ENCODE measurements around the gene CLINT1.

Gene CLINT1

DNA sequence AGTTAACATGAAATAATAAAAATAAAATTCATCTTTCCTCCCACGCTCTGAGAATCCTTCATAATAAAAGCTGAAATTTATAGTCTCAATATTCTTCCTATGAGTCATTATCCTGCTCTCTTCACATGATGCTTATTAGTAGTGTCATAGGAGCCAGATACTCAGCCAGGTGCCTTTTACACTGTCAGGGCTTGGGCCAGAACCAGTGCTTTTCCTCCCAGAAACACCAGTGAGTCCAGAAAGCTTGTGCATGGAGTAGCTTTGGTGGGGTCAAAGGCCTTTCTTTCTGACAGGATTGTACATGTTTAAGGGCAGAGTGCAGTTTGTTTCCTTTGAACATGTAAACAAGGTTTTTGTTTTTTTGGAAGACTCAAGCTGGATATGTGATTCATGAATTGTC lies 108.6 kb downstream of the CLINT1 start:
- no peak for DNase-seq

DNA sequence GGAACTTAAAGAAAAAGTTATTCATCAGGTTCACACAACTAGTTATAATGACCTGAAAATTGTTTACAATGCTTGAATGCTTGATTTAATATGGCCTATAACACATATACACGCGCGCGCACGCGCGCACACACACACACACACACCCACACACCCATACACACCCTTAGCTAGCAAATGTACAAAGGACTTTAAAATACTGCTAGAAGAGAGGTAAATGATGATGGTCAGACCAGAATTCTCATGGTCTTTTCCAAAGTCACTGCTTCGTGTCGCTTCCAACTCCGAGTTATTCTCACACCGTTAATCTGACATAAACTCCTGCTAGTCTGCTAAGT lies 109.5 kb downstream of the CLINT1 start:
- DNase-seq = no peak

DNA sequence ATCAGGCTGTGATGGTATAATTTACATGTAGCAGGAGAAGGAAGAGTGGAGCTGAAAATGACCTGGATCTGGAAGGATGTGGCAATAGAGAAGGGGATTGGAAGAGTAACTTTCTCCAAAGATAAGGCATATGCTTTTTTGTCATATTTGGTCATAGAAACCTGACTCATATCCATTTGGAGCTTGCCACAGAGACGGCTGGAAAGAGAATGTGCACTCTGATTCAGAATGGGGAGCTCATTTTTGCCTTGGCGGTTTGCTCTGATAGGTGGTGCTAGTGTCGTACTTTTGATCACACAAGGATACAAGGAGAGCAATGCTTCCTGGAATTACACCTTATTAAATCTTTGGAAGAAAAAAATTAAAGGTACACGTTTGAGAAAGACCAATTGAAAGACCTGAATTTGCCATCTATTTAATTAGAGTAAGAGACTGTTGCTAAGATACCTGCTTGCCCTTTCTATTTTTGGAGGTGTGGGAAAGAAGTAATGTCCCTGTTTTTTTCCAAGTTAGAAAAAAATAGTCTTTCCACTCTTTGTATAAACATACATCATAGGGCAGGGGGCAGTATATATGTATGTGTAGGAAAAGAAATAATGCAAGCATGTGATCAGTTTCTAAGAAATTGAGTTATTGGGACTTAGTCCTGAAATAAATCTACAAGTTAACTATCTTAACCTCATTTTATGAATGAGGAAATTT lies 110.0 kb downstream of the CLINT1 start:
- no peak for DNase-seq

DNA sequence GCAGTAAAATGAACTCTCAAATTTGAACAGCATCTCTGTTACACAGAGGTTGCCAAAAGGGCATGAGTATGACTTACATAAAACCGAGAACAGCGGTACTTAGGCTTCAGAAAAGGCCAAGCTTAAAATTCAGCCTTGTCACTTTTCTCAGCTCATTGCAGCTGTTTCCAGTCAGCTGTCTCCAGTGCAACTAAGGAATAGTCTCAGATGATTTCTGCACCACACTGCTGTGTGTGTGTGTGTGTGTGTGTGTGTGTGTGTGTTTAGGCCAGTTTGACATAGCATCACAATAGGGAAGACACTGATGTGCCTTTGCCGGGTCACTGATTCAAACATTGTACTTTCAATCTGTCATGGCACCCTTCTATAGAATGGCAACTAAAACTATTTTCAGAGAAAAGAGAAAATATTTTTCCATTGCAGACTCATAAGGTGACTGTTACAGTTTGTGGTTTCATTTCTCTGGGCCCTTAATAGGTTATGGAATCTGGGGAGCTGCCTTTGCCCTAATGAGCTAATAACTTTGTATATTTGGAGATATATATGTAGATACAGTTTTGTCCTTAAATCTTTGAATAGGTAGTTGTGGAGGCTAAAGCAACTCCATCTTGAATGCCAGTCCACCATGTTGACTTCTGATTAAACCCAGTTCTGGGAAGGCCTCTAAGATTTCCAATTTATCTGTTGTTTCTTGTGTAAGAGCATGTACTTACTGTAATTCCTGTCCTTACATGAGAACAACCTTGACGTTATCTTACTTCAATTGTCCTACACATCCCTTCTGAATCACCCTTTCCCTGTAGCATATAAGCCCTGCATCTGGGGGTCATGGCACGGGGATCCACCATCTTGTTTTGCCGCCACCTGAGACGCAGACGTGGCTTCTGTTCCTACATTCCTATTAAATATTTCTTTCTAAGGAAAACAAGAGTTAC lies 110.9 kb downstream of the CLINT1 start:
- no peak for DNase-seq

DNA sequence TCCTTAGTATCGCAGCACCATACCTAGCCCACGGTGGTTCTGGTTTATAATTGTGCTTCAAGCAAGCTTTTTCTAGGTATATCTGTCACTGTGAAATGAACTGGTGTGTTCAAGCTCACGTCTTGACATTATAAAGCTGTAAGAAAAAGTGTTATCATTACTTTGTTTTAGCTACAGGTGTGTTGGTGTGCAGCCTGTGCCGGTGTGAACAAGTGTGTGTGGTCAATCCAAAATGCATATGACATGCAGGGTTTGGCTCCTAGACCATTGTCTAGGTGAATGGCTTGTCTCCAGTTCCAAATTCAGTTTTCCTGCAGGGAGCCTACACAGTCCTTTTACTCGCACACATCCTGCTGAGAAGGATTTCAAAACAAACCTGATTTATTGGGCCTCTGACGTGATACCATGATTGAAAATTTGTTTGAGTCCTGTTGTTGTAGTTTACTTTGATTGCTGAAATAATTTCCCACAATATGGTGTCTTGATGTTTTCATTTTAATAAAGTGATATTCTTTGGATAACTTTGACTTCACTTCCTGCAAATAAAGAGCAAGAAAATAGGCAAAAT lies 111.7 kb downstream of the CLINT1 start:
- no peak for DNase-seq

DNA sequence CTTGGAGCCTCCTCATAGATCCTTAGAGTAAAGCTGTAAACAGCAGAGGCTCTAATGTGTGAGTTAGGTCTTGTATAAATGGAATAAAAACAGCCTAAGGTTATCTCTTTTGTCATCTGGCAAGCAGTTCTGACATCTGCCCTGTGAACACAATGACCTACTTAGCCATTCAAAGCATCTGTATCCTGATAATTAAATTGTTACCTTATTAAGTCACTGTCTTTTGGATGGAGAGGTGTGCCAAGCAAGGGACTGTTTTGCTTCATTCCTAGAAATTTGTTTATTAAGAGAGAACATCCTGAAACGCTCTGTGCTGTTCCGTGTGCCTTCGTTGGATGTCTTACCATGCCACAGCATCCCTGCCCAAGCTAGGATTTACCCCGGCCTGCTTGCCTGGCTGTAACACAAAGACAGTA lies 113.9 kb downstream of the CLINT1 start:
- no peak for DNase-seq

DNA sequence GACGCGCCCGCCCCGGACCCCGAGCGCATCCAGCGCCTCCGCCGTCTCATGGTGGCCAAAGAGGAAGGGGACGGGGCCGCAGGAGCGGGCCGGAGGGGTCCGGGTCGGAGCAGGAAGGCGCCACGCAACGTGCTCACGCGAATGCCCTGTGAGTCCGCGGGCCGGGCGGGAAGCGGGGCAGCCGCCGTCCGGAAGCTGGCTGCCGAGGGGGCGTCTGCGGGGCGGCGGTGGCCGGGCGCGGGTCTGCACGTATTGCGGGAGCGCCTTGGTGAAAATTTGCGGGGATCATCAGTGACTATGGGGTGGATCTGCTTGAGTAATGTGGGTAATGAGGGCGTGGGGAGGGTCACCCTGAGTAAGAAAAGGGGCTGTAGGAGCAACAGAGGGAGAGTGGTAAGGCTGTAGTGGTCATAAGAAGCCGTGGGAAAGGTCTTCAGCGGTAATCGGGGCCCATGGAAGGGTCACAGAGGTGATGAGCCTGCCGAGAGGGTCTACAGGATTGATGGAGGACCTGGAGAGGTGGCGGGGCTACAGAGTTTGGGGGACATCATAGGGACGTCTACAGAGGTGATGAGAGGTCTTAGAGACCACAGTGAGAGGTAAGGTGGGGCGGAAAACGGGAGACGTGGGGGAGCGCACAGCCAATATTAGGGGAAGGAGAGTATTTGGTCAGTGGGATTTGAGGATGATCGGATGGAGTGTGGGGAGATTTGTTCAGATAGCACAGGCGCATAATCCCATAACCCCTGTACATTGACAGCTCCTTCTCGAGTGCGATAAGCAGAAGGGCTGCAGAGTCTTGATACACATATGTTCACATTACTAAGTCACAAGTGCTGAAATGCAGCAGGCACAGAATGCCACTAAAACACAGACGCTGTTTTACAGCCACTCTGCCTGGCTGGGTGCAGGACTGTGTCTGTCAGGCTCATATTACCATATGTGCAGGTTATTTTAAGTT lies 114.6 kb downstream of the CLINT1 start:
- DNase-seq = peak; percentile 70

DNA sequence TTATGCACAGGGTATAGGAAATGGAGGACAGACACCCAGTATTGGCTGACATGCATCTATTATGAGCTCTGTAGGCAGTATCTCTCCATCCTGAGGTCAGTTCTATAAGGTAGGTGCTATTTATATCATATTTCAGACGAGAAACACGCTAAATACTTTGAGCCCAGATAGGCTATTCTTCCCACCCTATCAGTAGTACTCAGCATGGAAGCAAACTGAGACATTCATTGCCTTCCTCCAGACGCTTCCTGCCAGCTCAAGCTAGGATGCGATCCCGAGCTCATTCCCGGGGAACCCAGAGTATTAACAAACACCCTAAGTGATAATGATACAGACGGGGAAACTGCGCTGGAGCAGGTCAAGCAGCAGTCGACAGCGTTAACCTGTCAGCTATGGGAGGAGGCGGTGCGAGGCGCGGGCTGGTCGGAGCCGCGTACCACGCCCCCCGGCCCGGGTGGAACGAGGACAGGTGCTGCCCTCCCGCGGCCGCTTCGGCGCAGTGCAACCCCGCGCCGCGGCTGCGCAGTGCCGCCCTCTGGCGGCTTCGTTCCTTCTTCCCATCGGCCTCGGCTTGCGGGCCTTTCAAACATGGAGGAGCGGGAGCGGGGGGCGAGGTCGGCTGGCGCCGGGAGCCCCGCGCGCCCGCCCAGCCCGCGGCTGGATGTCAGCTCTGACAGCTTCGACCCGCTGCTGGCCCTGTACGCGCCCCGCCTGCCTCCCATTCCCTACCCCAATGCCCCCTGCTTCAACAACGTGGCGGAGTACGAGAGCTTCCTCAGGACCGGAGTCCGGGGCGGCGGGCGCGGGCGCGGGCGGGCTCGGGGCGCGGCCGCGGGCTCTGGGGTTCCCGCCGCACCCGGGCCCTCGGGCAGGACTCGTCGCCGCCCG lies 115.5 kb downstream of the CLINT1 start, which contains the start of gene LSM11:
Gene LSM11 (plus strand): TSS at position 550 of the 888 bp plus-strand sequence. CDS start 39 bp downstream, at position 589.
- peak; percentile 99 for DNase-seq

DNA sequence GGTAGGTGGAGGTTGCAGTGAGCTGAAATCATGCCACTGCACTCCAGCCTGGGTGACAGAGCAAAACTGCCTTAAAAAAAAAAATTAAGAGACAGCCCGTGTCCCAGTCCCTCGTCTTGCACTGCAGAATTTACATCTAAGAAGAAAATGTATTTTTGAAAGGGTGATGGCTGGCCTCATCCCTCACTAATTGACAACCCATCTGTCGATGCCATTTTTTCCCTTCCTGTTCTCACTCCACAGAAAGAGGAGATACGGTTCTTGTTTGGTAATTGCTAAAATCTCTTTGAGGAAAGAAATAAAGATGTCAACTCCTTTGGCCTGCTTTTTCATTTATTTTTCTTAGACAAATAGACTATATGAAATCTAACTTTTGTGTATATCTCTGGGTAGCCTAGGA lies 117.8 kb downstream of the CLINT1 start:
- DNase-seq = no peak

DNA sequence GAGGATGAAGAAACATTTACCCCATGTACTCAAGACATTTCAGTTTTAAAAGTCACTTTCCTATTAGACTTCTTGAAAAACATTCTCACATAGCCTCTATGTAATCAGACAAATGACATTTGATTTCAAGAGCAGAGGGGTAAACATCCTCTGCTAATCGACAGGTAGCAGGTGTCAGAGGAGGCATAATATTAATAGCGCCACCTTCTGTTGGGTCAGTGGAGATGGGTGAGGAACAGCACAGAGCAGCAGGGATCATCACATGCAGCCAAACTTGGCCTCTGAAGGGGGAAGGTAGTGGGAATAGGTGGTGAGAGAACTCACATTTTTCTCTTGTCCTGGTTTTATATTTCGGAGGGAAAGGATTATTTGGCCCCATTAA lies 118.7 kb downstream of the CLINT1 start:
- DNase-seq = no peak

DNA sequence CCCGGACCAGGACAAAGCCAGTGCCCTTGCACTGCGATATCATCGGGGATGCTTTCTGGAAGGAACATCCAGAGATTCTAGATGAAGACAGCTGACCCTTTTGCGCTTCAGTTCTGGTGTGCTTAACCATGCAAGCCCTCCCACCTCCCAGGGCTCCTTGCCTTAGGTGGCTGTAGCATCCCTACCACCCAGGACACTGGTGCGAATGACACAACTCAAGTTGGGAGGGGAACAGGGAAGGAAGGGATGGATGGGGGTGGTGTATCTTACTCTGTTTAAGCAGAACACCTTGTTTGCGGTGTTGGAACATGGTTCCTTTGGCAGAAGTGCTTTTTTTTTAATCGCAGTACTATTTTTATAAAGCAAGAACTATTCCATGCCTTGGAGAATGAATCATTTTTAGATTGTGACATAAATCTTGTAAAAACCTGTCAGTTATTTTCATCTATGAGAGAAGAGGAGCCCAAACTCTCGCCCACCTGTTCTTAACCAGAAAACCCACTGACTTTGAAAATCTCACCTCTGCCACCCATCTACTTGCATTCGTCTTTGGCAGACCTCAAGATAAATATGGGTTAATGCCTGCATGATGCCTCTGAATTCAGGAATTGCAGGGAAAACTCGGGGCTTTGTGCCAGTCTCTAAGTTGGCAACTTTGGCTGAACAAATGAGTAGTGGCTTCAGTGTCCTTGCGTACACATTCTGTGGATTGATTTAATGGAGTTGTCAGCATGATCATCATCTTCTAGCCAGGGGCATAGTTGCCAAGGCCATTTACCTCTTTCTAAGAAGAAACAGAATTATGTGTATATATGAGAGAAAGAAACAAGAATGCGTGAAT lies 119.3 kb downstream of the CLINT1 start:
- no peak for DNase-seq

DNA sequence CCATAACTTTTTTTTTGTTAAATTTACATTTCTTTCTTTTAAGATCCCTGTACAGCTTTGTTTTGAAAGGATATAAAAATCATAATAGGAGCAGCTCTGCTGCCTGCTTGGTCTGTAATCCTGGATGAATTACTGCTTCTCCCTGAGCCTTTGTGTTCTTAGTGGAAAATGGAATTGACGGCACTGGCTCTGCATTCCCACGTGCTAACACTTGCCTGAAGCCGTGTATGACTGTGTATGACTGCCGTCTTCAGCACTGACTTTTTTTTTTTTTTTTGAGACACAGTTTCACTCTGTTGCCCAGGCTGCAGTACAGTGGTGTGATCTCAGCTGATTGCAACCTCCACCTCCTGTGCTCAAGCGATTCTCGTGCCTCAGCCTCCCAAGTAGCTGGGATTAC lies 123.0 kb downstream of the CLINT1 start:
- DNase-seq = no peak
